ENCODE measurements around the gene ZBTB20. TPM values are rescaled to one million over a fixed set of nuclear protein-coding genes. Genes with fewer than 3 reads are reported as not detected.
"Not testable (repeated sequence)": the region's sequence is repeated elsewhere in the genome, so short reads cannot be mapped to it uniquely, and the experiment has no call there.

ZBTB20 gene
- polyA plus RNA-seq (ENCODE audit: insufficient read length in 3 of 3), result 1 to 10 TPM; 4.2 to 7.6 (median 6.4) TPM

- DNase-seq (ENCODE audit: low read depth in 3 of 3, low spot score in 2 of 3), result peak; percentile 41 to 61 (median 44)
Observed at GRCh38 chr3:115146418-115147328, at the start of gene ZBTB20. Gene ZBTB20, minus strand, starts transcription at chr3:115147288.

GRCh38 chr3:115194476-115194875, 47.4 kb upstream of the ZBTB20 start:
- no peak for DNase-seq (ENCODE audit: low read depth in 3 of 3, low spot score in 2 of 3)

GRCh38 chr3:115190747-115191146, 43.7 kb upstream of the ZBTB20 start:
- DNase-seq (ENCODE audit: low read depth in 3 of 3, low spot score in 2 of 3), result no peak

GRCh38 chr3:115187149-115187757, 40.2 kb upstream of the ZBTB20 start:
- DNase-seq (ENCODE audit: low read depth in 3 of 3, low spot score in 2 of 3), result no peak

- DNase-seq (ENCODE audit: low read depth in 3 of 3, low spot score in 2 of 3), result no peak
Observed at GRCh38 chr3:115186351-115187148, 39.5 kb upstream of the ZBTB20 start.

GRCh38 chr3:115184859-115185572, 37.9 kb upstream of the ZBTB20 start:
- not testable (repeated sequence) for DNase-seq (ENCODE audit: low read depth in 3 of 3, low spot score in 2 of 3)

- DNase-seq (ENCODE audit: low read depth in 3 of 3, low spot score in 2 of 3), result not testable (repeated sequence)
Observed at GRCh38 chr3:115178930-115179329, 31.8 kb upstream of the ZBTB20 start.

- DNase-seq (ENCODE audit: low read depth in 3 of 3, low spot score in 2 of 3), result no peak
Observed at GRCh38 chr3:115169808-115170207, 22.7 kb upstream of the ZBTB20 start.

GRCh38 chr3:115165701-115166100, 18.6 kb upstream of the ZBTB20 start:
- DNase-seq (ENCODE audit: low read depth in 3 of 3, low spot score in 2 of 3), result no peak

- DNase-seq (ENCODE audit: low read depth in 3 of 3, low spot score in 2 of 3), result no peak
Observed at GRCh38 chr3:115165266-115165665, 18.2 kb upstream of the ZBTB20 start.

- no peak for DNase-seq (ENCODE audit: low read depth in 3 of 3, low spot score in 2 of 3)
Observed at GRCh38 chr3:115164374-115165221, 17.5 kb upstream of the ZBTB20 start.

- no peak for DNase-seq (ENCODE audit: low read depth in 3 of 3, low spot score in 2 of 3)
Observed at GRCh38 chr3:115162759-115163158, 15.7 kb upstream of the ZBTB20 start.

- DNase-seq (ENCODE audit: low read depth in 3 of 3, low spot score in 2 of 3), result no peak
Observed at GRCh38 chr3:115161866-115162265, 14.8 kb upstream of the ZBTB20 start.

- no peak for DNase-seq (ENCODE audit: low read depth in 3 of 3, low spot score in 2 of 3)
Observed at GRCh38 chr3:115161168-115161834, 14.2 kb upstream of the ZBTB20 start.

GRCh38 chr3:115160295-115160694, 13.2 kb upstream of the ZBTB20 start:
- no peak for DNase-seq (ENCODE audit: low read depth in 3 of 3, low spot score in 2 of 3)

GRCh38 chr3:115156046-115156654, 9.1 kb upstream of the ZBTB20 start:
- DNase-seq (ENCODE audit: low read depth in 3 of 3, low spot score in 2 of 3), result no peak

GRCh38 chr3:115154611-115155010, 7.5 kb upstream of the ZBTB20 start:
- DNase-seq (ENCODE audit: low read depth in 3 of 3, low spot score in 2 of 3), result no peak

- no peak for DNase-seq (ENCODE audit: low read depth in 3 of 3, low spot score in 2 of 3)
Observed at GRCh38 chr3:115151921-115152320, 4.8 kb upstream of the ZBTB20 start.
